ENCODE data around the gene TADA1. TPM values are rescaled to one million over a fixed set of nuclear protein-coding genes. Genes with fewer than 3 reads are reported as not detected.

TADA1 gene
- total RNA-seq (10 to 100 TPM; 12.9 to 17.1 TPM), polyA plus RNA-seq (10 to 100 TPM in 1 of 2 donors, 1 to 10 TPM in 1; 9.1 to 21.3 TPM)

- Histone ChIP-seq H3K4me1 (ENCODE audit: control insufficient read depth in 4 of 4, insufficient read depth in 4 of 4, low read length in 3 of 4) (peaks cover 6 to 56% (median 34%) of the 10 kb centered on the region in 4 donors), H3K27ac (ENCODE audit: low read depth in 1 of 2, low read length in 2 of 2) (peak within 1 kb of the TSS; percentile 93 to 98), H3K9me3 (ENCODE audit: control insufficient read depth in 4 of 4, low read length in 3 of 4) (no peaks in the 10 kb centered on the region), H3K4me3 (ENCODE audit: low read depth in 1 of 3, low read length in 3 of 3) (peak within 1 kb of the TSS; percentile 72 to 94 (median 94)), H3K36me3 (ENCODE audit: control insufficient read depth in 4 of 4, insufficient read depth in 3 of 4, low read depth in 1 of 4, low read length in 3 of 4) (no peaks in the 10 kb centered on the region), H3K9ac (ENCODE audit: low read depth in 1 of 2, low read length in 2 of 2) (peak within 1 kb of the TSS; percentile 75 to 84), H3K27me3 (ENCODE audit: control insufficient read depth in 4 of 4, insufficient read depth in 4 of 4, low read length in 3 of 4) (no peaks in the 10 kb centered on the region)
- DNase-seq (ENCODE audit: low spot score), result peak; percentile 97
- WGBS, result under 1% methylated on average over 84 of the region's 84 CpGs
- TF ChIP-seq RXRA (IDR thresholded peaks at IDR 0.05) (peak; percentile 80), JUND (IDR thresholded peaks at IDR 0.05) (peak; percentile 43 to 63), ATF3 (IDR thresholded peaks at IDR 0.05) (peak; percentile 27), HNF4A (conservative IDR thresholded peaks at IDR 0.05) (peak; percentile 55 to 66), HNF4G (IDR thresholded peaks at IDR 0.05) (no peak), NR2F2 (IDR thresholded peaks at IDR 0.05) (peak; percentile 61), YY1 (IDR thresholded peaks at IDR 0.05) (peak; percentile 96), GABPA (IDR thresholded peaks at IDR 0.05 in 1 of 2, conservative IDR thresholded peaks at IDR 0.05 in 1 of 2) (peak in 1 of 2 donors; percentile 75), CTCF (IDR thresholded peaks at IDR 0.05; ENCODE audit: low read depth, low read length, missing input control) (no peak), RAD21 (IDR thresholded peaks at IDR 0.05) (peak; percentile 65 to 66), TAF1 (conservative IDR thresholded peaks at IDR 0.05) (peak; percentile 95), SP1 (IDR thresholded peaks at IDR 0.05) (peak; percentile 88), MAX (IDR thresholded peaks at IDR 0.05) (peak; percentile 92), EGR1 (IDR thresholded peaks at IDR 0.05; ENCODE audit: low read depth in 2 of 2) (peak in 1 of 2 donors; percentile 50), ZBTB33 (IDR thresholded peaks at IDR 0.05) (peak; percentile 92), FOXA2 (IDR thresholded peaks at IDR 0.05) (peak; percentile 36), FOXA1 (IDR thresholded peaks at IDR 0.05) (peak; percentile 53), REST (IDR thresholded peaks at IDR 0.05) (peak; percentile 87)
Observed at GRCh38 chr1:166875734-166876539, at the start of gene TADA1. TADA1 (minus strand) TSS chr1:166876264; CDS start chr1:166876233, 31 bp downstream.
